Stimulated activated CD4-positive, alpha-beta T cell treated with anti-CD3 and anti-CD28 coated beads, Interleukin-1b, Interleukin-23, amount 100 ng/mL, for 48 hours (primary cell): ENCODE data around the gene MAP3K15.

Experiments
- DNase-seq: peaks from one replicate; pipeline ENCODE4 v3.0.0-alpha.2; 2020

Gene MAP3K15

DNA sequence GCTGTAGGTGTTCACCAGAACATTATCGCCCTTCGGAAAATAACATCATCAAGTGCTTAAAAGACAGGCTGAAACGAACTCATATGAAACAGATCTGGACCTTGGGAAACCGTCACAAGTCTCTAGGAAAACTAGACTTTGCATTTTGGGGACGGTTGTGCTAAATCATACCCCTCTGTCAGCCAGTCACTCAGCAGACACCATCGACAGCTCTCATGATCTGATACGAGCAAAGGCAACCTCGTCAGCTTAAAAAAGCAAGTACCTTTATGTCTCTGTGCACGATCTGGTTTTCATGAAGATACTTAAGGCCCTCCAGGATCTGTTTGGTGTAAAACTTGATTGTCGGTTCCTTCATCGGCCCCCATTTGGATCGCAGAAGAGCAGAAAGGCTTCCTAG, 123.2 kb downstream of the MAP3K15 start:
- no peak for DNase-seq

DNA sequence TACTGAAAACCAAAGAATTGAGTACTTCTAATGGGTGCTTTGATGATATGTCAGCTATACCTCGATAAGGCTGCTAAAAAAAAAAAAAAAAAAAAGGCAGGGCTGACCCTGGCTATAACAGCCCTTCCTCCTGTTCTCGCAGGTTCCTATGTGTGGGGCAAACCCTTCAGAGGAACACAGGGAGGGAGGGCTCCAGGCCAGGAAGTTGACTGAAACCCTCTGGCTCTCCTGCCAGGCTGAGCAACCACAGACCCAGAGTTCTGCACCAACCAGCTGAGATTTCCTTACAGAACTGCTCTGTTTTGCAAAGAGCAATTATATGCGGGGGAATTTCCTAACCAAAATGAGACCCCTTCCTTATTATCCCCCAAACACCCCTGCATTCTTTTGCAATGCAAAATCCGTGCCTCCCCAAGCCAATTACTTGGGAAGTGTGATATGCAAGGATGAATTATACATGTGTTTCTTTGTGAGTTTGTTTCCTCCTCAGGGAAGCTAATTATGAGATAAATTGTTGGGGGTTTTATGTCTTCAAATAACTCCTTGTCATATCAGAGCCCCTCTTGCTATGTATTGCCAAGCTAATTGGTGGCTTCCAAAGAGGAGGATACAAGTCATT, 126.0 kb downstream of the MAP3K15 start:
- no peak for DNase-seq

DNA sequence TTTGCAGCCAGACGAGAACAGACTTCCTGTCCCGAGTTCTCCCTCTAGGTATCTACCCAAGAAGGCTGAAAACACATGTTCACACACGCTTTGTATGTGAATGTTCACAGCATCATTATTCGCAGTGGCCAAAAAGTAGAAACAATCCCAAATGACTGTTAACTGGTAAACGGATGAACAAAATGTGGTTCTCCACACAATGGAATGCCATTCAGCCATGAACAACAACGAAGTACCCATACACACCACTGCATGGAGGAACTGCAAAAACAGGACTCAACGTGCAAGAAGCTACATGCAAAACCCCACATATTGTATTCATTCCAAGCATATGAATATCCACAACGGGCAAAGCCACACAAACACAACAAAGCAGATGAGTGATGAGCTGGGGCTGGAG, 126.6 kb downstream of the MAP3K15 start:
- DNase-seq, result no peak

DNA sequence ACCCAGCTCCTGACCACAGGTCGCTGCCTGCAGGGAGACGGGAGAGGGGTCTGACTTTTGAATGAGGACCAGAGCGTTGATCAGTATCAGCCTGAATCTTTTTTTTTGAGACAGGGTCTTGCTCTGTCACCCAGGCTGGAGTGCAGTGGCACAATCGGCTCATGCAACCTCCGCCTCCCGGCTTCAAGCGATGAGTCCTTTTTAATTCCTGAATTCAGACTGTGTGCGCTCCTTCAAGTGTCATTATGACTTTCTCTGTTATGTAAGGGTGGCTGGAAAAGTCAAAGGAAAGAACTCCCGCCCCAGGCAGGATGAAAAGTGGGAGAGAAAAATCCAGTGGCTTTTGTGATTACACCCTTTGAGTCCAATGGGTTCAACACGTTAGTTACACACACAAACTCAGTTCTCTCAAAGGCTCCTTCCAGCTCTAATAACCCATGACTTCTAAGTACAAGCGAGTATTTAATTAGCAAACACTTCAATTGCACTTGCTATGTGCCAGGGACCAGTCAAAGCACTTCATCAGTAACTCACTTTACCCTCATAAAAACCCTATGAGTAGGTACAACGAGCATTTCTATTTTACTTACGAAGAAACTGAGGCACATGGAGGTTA, 127.1 kb downstream of the MAP3K15 start:
- DNase-seq, result no peak

DNA sequence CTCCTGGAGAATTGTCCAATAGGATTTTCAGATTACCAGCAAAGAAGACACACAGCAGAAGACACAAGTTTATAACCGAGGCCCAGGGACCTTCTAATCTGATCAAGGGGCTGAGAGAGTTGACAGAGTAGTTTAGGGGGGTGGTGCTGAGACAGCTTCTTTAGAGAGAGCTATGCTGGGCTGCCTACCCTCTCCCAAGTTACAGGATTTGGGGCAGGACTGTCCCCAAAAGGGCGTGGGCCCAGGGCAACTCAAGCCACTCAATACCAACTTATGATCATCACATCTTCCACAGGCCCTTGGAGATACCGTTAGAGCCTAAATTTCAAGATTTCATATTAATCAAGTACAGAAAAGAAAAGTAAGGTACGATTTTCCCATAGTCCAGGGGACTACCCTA, 128.6 kb downstream of the MAP3K15 start:
- DNase-seq, result no peak

DNA sequence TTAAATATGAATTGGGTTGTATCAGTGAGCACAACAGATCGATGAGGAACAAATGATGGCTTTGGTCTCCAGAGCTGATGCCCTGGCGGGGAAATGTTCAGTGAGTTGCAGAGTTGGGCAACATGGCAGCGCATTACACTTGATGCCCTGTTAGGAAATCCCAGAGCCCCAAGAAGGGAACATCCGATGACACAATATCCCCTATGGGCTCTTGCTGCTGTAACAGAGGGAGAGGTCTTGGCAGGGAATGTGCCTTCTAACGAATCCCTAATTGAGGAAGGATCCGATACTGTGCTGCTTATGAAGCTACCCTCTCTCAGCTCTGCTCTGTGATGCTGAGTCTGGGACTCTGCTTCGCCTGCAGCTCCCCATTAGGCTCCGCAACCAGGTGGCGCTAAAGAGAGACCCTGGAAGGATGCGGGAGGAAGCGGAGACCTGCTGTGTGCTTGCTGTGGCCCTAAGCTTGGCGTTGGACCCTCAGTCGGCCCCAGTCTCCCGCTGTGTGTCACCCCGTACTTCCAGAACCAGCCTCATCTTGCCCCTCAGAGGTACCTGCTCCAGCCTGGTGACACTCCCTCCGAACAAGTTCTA, 132.7 kb downstream of the MAP3K15 start:
- peak; percentile 50 for DNase-seq

DNA sequence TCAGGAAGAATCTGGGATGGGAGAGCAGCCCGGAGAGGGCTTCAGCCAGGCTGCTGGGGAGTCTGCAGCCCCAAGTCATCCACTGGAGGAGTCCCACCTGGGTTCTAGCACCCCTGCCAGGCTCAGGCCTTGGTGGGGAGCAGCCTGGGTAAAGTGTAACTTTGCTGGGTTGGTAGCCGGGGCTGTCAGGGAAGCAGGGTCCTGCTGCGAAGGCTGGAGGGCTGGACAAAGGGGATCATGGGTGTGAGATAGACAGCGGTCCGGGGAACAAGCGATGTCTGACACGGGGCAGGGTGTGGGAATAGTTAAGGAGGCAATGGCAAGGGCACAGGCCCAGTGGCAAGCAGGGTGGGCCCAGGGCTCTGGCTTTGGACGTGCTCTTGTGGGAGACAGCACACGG, 134.0 kb downstream of the MAP3K15 start:
- DNase-seq, result no peak

DNA sequence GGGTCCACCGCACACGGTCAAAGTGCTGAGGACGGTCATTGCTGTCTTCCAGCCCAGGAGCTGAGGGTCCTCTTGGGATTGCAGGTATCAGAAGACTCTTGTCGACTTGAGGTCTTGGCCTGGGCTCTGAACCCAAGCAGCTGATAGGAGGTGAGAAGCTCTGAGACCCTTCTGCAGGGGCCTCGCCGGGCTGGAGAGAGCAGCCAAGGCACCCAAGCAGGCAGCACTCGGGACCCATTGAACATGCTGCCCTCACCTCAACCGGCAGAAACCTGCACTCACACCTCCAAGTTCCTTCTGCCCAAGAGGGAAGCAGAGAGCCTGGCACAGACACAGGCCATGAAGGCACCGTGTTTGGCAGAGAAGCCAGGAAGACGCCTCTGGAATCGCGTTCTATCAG, 137.5 kb downstream of the MAP3K15 start:
- DNase-seq, result no peak

DNA sequence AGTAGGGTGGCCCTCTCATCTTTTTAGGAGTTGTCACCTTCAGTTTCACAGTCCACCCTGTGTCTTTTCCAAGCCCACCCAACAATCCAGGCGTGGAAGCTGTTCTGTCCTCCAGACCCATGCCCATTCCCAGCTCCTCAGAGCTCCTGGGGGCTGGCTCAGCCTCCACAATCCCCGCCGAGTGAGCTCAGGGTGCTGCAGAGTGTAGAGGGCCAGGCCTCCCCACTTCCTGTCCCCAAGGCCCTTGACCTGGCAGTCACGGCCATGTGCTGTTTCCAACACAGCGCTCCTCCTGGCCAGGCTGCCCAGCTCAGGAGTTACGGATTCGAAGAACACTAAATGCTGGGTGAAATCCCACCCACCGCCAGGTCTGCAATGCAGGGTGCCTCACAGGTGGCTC, 139.8 kb downstream of the MAP3K15 start:
- DNase-seq, result no peak

DNA sequence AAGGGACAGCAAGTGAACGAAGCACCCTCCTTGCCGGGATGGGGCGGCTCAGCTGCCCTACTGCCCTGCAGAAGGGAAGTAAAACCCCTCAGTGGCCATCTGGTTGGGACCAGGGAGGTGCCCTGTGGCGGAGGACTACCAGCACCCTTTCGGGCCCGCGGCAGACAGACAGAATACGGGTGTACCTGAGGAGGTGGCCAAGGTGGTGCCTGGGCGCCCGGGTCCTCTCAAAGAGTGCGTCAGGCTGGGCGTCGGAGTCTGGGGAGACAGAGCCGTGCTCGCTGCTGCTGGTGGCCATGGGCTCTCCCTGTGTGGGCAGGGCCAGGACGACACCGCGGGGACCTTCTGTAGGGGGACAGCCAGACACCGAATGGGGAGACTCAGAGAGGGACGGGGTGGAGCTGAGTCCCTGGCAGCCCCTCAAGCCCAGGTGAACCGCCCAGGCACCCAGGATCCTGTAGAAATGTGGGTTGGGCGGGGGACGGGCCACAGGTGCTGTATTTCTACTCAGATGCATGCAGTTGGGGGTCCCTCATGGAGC, 141.9 kb downstream of the MAP3K15 start:
- no peak for DNase-seq

DNA sequence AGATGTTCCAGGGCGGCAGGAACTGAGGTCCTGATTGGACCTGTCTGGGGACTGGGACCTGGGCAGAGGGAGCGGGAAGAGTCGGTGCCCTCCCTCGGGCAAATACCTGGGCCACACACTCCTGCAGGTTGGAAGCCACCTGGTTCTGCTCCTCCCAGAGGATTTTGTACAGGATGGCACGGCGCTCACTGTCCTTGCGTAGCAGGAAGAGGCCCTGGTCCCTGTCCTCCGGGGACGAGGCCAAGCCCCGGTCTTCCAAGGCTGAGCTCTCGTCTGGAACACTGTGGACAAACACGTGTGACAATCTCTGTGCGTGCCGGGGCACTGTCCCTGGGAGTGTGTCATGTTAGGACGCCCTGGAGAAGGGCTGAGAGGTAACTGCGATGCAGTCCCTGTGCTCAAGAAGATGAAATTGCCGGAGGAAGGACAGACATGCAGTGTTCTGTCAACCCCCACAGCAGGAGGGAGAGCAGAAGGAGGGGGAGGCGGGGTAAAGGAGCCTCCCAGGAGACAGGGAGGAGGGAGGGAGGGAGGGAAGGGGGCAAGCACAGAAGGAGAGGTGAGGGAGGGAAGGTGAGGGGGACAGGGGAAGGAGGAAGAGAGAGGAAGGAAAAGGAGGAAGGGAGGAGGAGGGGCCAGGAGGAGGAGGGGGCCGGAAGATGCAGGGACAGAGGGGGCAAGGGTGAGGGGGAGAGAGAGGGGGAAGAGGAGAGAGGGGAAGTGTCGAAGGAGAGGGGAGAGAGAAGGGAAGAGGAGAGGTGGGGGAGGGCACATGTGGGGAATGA, 142.6 kb downstream of the MAP3K15 start:
- DNase-seq, result no peak

DNA sequence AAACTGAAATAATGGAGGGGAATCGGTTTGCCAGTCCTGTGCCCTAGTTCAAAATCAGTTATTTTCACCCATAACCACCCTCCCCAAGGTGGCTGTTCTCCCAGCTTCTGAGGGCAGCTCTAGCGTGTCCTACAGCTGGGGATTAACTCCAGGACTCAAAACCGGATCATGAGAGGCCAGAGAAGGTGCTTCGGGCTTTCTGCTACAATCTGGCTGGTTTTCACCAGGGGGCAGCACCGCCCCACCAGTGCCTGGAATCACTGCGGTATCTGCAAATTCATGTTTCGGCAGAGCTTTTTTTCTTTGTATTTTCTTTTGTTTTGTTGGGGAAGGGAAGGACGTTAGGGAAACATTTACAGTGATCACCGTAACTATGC, 143.2 kb downstream of the MAP3K15 start:
- peak; percentile 68 for DNase-seq

DNA sequence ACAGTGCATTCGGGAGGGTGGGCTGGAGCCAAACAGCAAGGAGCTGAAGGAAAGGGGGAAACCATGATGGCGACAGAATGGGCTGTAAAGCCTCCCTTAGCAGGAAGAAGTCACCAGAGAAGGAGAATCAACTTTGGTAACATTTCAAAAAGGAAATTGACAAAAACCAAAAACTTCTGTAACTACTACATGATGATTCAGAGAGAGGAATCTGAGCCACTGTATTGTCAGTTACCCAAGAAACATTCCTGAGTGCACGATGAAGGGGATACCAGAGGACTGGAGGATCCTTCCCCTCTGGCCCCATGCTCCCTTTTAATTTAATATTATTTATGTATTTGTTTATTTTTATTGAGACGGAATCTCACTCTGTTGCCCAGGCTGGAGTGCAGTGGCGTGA, 145.2 kb downstream of the MAP3K15 start:
- no peak for DNase-seq

DNA sequence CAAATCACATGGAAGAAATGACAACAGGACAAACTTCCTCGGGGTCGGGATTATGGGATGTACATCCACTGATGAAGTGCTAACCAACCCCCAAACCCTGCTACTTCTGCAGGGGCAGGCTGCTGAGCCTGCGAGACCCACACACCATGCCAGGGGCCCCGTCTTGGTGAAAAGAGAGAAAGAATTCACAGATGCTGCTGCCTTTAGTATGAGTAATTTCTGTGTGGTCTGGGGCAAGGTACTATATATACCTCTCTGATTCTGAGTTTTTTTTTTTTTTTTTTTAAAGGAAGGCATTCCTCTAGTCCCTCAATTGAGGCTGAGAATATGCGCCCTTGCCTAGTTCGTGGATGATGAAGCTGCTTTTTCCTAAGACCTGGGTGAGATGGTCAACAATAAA, 146.7 kb downstream of the MAP3K15 start:
- DNase-seq, result no peak

DNA sequence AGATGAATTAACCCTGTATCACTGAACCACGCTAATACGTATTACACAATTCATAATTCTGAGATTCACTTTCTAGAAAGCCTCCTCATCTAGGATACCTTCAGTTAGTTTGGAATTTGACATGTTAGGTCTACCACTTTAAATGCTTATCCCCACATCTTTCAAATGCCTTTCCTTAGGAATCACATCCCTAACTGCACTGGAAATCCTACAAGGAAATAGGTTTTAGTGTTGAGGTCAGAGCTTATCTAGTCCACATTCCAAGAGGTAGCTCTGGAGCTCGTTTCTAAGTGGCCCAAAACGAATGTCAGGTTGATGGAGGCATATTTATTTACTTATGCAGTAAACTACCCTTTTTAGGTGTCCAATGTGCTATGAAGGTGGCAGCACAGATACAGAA, 153.6 kb downstream of the MAP3K15 start:
- DNase-seq, result no peak

DNA sequence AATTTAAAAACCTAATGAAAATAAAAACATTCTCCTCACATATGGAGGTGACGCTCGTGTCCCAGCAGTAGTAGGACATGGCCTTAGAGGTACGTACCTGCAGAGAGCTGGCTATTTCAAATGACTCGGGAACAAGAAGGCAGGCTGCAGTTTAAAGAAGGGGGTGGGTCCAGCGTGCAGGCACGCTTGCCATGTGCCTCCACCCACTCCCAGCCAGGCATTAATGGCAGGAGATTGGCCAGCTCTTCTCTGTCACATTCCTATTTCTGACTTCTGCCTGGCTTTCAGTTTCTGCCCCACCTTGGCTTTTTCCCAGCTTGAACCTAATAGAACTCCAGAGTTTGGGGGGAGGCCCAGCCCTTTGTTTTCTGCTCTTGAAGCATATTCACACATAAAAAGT, 154.4 kb downstream of the MAP3K15 start:
- DNase-seq, result no peak

DNA sequence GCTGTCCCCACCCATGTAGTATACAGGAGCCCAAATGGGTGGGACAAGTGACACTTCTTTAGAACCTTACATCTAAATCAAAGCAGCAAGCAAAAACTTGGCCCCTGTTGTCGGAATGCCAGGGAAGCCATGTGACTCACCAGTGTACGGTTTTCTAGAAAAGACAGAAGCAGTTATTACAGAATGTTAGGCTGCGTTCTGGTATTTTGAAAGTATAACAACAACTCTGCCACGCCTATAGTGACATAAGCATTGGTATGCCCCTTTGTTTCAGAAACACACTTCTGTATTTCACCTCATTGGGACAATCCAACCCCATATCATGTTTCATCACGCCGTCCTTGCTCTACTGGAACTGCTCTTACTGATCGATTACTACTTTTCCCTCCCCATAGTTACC, 156.8 kb downstream of the MAP3K15 start:
- DNase-seq, result no peak

DNA sequence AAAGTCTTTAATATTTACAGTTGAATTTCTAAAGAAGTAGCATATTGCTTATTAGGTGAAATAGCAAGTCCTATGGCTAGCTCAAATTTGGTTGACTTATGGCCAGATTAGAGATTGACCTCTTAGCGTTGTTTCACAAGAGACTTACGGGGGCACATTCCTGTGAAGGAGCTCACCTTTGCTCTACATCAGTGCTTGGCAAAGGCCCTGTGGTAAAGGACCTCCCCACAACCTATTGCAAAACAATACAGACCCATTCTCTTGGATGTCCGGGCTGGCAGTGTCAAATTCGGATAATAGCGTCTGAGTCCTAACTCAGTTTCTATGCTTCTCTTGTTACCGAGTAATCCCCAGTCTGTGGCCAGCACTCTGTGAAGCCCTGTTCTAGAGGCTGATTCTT, 160.7 kb downstream of the MAP3K15 start:
- DNase-seq, result no peak

DNA sequence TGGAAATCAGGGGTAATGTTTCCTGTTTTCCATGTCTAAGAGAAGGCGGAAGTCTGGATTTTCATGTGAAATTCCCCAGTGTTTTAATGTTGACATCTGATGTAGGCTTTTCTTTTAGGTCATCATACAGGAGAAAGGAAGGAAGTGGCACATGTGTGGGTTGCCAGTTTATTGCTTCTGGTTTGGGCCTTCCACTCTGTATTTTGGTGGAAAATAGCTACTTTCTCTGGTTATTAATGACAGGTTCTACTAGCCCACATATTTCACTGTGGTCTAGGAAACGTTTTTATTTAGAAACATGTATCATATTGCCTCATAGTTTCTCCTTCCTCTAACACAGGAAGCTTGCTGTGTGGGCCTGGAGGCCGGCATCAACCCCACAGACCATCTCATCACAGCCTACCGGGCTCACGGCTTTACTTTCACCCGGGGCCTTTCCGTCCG, 164.3 kb downstream of the MAP3K15 start:
- peak; percentile 3 for DNase-seq

DNA sequence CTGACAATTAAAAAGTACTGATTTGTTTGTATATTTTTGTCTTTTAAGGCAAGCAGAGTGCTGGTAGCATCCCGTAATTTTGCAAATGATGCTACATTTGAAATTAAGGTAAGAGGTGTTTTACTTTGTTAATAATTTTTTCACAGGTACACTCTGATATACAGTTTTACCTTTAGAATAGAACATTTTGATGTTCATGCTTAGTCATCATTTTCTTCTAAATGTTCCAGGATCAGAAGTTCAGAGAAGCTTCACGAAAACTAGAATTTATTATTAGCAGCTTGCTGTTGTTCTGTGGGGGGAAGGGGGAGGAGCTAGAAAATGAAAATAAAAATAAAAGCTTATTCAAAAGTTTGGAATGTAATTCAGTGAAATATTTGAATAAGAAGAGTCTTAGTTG, 166.0 kb downstream of the MAP3K15 start:
- no peak for DNase-seq

DNA sequence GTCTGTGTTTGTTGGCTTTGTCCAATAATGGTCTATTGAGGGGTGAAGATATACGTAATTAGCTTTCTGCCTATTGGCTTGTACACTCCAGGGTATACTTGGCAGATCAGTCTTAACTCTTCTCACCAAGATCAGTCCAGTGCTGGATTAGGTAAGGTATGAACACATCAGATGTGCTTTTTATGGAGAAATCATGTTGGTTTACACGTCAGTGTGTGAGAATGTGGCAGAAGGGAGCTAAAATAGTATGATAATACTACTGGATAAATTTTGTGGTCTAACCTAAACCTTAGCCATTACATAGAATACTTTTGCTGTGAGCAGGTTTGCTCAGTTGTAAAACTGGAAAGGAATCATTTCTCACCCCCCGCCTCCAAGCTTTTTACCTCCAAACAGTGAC, 167.4 kb downstream of the MAP3K15 start:
- DNase-seq, result no peak

DNA sequence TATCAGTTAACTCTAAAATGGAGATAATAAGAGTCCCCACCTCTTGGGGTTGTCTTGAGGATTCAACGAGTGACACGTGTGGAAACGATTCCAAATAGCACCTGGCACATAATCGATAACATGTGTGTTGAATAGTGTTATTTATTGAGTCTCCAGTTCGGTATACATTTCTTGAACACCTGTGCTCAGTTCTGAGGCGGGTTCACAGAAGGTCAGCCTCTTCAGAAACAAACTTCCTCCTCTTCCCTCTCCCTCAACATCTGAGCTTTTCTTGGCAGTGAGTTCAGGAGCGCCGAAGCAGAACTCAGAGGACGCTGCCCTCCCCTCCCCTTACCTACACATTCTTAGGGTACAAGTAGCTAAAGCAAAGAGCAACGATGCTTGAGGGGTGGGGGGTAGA, 170.6 kb downstream of the MAP3K15 start:
- DNase-seq, result no peak

DNA sequence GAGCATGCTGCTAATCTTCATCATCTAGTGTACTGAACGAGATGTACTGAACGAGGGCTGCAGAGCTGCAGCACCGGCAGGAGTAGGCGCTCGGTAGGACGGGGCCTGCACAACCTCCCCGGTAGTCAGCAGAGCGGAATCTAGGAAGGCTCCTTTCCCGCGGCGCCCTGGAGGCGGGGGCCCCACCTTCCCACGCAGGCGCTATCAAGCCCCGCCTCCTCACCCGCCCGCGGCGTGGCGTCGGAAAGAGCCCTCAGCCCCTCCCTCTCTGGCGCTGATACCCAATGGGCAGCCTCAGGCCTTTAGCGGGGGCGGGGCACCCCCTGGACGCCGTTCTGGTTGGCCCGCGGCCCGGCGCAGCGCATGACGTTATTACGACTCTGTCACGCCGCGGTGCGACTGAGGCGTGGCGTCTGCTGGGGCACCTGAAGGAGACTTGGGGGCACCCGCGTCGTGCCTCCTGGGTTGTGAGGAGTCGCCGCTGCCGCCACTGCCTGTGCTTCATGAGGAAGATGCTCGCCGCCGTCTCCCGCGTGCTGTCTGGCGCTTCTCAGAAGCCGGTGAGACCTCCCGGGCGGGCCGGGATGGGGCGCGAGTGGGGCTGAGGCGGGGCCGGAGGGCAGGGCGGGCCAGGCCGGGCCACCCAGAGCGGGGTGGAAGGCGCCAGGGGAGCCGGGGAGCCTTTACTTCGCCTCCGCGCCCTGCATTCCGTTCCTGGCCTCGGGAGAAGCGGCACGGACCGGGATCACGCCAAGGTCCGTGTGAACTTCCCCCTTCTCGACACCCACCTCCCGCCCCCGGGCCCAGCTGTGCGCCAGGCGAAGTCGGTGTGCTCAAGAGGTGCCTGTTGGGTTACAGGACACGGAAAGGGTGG, 171.5 kb downstream of the MAP3K15 start, which contains the start of gene PDHA1:
TSS of gene PDHA1 (plus strand) at position 393 of the 874 bp plus-strand sequence. CDS start at position 504, 111 bp downstream.
- peak; percentile 92 for DNase-seq
